Mucosa of descending colon (tissue), 3 donors: ENCODE results near the gene KCNQ2. TPM values are rescaled to one million over a fixed set of nuclear protein-coding genes. Genes with fewer than 3 reads are reported as not detected.

ENCODE experiments used
- ATAC-seq: fragments of 200-7000 bp; cut with Tn5 transposase; one replicate; pipeline ENCODE4 v1.9.1; 2020; ENCODE audit warnings: mild to moderate bottlenecking, moderate library complexity
- DNase-seq, 3 donors: peaks; one replicate each; pipeline ENCODE4 v3.0.0-alpha.2; 2020
- H3K36me3 ChIP-seq: fragments of 200-600 bp; one replicate; pipeline ENCODE4 v1.8.0; 2021; ENCODE audit warnings: low read depth, mild to moderate bottlenecking
- H3K4me1 ChIP-seq: fragments of 200-600 bp; one replicate; pipeline ENCODE4 v1.8.0; 2021; ENCODE audit warnings: low read depth, mild to moderate bottlenecking
- H3K4me3 ChIP-seq: fragments of 200-600 bp; one replicate; pipeline ENCODE4 v1.8.0; 2021; ENCODE audit warnings: mild to moderate bottlenecking
- H3K9me3 ChIP-seq: fragments of 200-600 bp; one replicate; pipeline ENCODE4 v1.8.0; 2021; ENCODE audit warnings: mild to moderate bottlenecking
- intact Hi-C, 2 donors: fragments of 100-400 bp; cut with DNase I in 1 of 2; cut with micrococcal nuclease in 1 of 2; formaldehyde crosslinking; loops; one replicate each; pipeline versions ENCODE4 v1.11.0 to v1.11.1; 2022; cut with DNase I, micrococcal nuclease
- total RNA-seq, 3 donors: library from RNA; stranded (reverse); fragmentation: NEBNext Ultra II Directional in 2 of 3; extraction: Animal tissue kit (Norgen Biotek cat#: 25700) in 2 of 3; gene quantifications; one replicate each; pipeline versions ENCODE4 v1.2.1 to v1.2.4, GENCODE V29; 2021 to 2023
- TF ChIP-seq, protein P1 (sequence below): fragments of 200-600 bp; IDR thresholded peaks from one replicate; pipeline ENCODE4 v1.8.0; 2022; ENCODE audit warnings: antibody characterized with exemption, mild to moderate bottlenecking
- donor health status: DM: no; HTN: no; CAD: no; lungs with moderate emphysema.
- donor health status: DM: no; HTN: no; CAD: no.
- donor health status: DM: no; HTN: yes; CAD: no.

Gene KCNQ2
- total RNA-seq, 3 donors from 2014 or later, result 1.4 TPM; not detected in 2

- Histone ChIP-seq H3K4me1 (no peaks in the 10 kb centered on the region), H3K4me3 (no peak overlapping the region), H3K36me3 (no peaks in the 10 kb centered on the region), H3K9me3 (no peaks in the 10 kb centered on the region)
- TF ChIP-seq, protein P1, sequence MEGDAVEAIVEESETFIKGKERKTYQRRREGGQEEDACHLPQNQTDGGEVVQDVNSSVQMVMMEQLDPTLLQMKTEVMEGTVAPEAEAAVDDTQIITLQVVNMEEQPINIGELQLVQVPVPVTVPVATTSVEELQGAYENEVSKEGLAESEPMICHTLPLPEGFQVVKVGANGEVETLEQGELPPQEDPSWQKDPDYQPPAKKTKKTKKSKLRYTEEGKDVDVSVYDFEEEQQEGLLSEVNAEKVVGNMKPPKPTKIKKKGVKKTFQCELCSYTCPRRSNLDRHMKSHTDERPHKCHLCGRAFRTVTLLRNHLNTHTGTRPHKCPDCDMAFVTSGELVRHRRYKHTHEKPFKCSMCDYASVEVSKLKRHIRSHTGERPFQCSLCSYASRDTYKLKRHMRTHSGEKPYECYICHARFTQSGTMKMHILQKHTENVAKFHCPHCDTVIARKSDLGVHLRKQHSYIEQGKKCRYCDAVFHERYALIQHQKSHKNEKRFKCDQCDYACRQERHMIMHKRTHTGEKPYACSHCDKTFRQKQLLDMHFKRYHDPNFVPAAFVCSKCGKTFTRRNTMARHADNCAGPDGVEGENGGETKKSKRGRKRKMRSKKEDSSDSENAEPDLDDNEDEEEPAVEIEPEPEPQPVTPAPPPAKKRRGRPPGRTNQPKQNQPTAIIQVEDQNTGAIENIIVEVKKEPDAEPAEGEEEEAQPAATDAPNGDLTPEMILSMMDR, result no peak
- intact Hi-C loops, result no loop called here
- ATAC-seq (no peak), DNase-seq (no peak)
Observed at GRCh38 chr20:63459070-63459380, 13.4 kb downstream of the KCNQ2 start.

DNA sequence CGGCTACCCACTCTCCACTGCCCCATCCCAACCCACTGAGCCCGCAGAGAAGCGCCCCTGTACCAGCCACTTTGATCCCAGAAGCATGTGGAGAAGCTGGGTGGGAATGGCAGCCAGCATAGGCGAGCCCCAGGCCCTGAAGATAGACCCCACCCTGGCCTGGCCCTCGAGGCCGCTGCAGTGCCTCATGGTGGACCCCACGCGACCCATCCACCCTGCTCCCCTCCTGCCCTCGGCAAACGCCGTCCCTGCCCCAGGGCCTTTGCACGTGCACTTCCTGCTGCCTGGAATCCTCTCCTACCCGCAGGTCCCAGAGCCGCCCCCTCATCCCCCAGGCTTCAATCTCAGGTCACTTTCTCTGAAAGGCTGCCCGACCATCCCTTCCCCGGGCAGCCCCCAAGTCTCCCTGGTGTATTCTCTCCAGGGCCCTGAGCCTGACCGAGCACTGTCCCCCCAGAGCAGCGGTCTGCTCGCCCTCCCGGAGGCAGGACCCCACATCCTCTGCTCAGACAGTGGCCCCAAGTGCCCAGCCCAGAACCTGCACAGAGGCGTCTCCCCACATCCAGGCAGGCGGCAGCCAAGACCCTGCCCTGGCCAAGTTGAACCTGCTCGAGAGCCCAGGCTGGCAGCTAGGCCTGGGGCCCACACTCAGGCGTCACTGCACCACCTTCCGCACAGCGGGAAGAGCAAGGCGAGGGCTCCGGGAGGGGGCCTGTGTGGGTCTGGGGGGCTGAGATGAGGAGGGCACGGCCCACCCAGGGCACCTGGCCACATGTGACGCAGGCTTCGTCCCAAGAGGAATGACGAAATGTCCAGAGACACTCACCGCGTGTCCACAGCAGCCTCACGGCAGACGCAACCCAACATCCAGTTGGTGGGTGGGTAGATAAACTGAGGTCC lies 14.0 kb downstream of the KCNQ2 start:
- Histone ChIP-seq H3K4me1 (no peaks in the 10 kb centered on the region), H3K36me3 (no peaks in the 10 kb centered on the region), H3K9me3 (no peaks in the 10 kb centered on the region), H3K4me3 (no peak overlapping the region)
- TF ChIP-seq, protein P1, result no peak
- DNase-seq (no peak), ATAC-seq (no peak)
- intact Hi-C loops, result no loop called here

DNA sequence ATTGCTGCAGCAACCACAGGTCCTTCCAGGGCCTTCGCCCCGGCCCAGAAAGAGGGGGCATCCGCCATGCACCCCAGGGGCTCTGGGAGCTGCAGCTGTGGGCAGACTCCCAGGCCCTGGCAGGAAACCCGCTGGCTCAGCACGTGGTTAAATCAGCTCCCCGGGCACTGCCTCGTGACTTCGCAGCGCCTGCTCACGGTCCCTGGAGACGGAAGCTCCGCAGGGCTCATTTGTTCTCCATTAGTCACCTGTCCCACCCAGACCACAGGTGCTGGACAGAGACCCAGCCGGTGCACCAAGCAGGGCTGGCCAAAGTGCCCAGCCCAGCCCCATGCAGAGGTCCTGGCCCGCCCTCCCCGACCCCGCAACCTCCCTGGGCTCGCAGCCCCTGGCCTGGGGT lies 14.7 kb downstream of the KCNQ2 start:
- TF ChIP-seq, protein P1, result no peak
- intact Hi-C loops, result no loop called here
- DNase-seq (peak in 1 of 3 donors; percentile 12), ATAC-seq (peak; percentile 19)
- H3K4me3 ChIP-seq, result no peak overlapping the region
- H3K36me3 ChIP-seq, result no peaks in the 10 kb centered on the region
- no peaks in the 10 kb centered on the region for H3K9me3 ChIP-seq
- no peaks in the 10 kb centered on the region for H3K4me1 ChIP-seq

DNA sequence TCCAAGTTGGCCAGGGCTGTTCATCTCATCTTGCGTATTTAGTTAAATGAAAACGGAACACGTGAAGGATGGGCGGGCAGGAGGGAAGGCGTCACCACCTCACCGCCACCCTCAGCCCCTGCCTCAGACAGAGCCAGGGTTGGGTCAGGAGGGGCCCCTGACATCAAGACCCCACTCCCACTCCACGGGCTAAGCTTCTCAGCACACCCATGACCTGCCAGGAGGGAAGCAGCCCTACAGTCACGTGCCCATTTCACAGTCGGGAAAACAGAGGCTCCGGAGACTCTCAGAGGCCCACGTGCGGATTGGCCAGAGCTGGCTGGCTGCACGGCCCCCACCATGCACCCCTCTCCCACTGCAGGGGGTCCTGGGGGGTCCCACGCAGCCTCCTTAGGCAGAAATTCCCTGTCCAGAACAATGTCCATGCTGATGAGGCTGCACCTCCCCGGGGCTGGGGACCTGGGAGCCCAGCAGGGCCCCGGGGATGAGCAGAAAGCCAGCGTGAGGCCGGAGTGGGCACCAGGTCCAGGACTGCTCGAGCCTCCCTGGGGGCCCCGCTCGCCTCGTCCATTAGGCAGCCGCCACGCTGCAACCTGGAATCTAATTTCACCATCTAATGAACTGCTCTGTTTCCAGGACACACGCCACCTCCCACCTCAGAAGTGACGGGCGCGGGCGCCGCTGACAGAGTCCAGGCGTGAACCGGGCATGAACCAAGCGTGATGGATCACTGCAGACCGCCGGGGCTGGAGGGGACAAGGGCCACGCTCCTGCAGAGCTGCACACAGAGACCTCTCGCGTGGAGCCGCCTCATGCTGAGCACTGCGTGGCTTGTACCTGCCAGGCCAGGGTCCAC lies 15.8 kb downstream of the KCNQ2 start:
- intact Hi-C loops, result no loop called here
- TF ChIP-seq, protein P1, result no peak
- H3K36me3 ChIP-seq, result no peaks in the 10 kb centered on the region
- DNase-seq, result no peak
- no peaks in the 10 kb centered on the region for H3K9me3 ChIP-seq
- no peak for ATAC-seq
- H3K4me1 ChIP-seq, result no peaks in the 10 kb centered on the region
- H3K4me3 ChIP-seq, result no peak overlapping the region

DNA sequence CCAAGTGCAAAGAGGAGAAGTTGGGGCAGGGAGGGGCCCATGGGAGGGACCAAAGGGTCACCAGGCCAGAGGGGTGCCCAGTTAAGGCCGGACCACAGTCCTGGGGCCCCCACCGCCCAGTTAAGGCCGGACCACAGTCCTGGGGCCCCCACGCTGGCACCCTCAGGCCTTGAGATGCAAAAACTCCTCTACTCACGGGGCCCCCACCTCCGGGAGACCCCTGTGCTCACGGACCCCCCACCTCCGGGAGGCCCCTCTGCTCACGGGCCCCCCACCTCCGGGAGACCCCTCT lies 16.9 kb downstream of the KCNQ2 start:
- intact Hi-C loops, result no loop called here
- TF ChIP-seq, protein P1, result no peak
- H3K4me3 ChIP-seq, result no peak overlapping the region
- H3K4me1 ChIP-seq, result no peaks in the 10 kb centered on the region
- no peaks in the 10 kb centered on the region for H3K36me3 ChIP-seq
- DNase-seq (no peak), ATAC-seq (no peak)
- H3K9me3 ChIP-seq, result no peaks in the 10 kb centered on the region
